Endometrial microvascular endothelial cells (primary cell): ENCODE data around the gene WRNIP1. TPM values are rescaled to one million over a fixed set of nuclear protein-coding genes. Genes with fewer than 3 reads are reported as not detected.
"Not testable (repeated sequence)": the region's sequence is repeated elsewhere in the genome, so short reads cannot be mapped to it uniquely, and the experiment has no call there.

Experiments
- in situ Hi-C: cut with HindIII; loops from 2 replicates; pipeline ENCODE4 v1.10.0; 2017; ENCODE audit warnings: low sequenced_read_pairs, low pct_unique_long_range_greater_than_20kb; ENCODE audit errors: inconsistent ontology term
- total RNA-seq: library from RNA; depleted of rRNA; stranded (reverse); fragments of >200 nt; gene quantifications from one replicate; pipeline ENCODE4 v1.2.3, GENCODE V29; 2015; ENCODE audit errors: inconsistent ontology term

WRNIP1 gene
- total RNA-seq, 1 donor from 2014 or later: 61.1 TPM

DNA sequence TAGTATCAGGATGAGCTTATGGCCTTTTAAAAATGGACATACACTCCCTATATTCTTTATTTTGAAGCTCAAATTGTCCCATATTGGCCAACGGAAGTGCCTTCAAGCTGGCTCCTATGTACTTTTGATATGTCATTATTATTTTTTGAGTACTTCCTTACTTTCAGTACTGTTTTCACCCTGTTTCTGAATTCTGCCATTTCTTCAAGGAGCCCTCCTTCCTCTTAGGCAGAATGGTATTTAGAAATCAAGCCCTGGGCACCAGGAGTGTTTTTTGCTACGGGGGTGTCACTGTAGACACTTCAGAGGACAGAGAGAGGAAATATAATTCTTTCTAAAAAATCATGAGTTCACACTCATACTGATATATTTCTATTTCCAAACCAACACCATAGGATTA is 9.0 kb upstream of the WRNIP1 start:
- in situ Hi-C loops: no loop called here

DNA sequence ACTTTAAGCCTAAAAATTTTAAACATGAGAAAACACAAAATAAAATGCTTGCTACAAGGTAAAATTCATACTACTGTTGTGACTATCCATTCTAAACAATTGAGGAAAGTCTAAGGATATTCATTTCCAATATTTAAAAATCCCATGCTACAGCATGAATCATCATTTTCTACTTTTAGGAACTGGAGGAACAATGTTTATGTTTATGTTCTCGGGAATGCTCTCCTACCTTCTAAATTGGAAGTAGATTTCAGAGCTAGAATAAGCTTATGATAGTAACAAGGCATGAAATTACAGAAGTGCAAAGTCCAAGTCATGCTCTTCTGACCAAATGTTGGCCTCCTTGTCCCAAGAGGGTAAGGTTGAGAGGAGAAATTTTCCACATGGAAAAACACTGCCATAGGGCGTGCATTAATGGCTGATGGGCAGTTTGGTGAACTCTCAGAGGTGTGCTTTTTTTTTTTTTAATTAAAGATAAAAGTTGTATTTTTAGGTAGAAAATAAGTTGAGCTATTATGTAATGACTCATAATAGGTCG is 8.4 kb upstream of the WRNIP1 start:
- in situ Hi-C loops: no loop called here

DNA sequence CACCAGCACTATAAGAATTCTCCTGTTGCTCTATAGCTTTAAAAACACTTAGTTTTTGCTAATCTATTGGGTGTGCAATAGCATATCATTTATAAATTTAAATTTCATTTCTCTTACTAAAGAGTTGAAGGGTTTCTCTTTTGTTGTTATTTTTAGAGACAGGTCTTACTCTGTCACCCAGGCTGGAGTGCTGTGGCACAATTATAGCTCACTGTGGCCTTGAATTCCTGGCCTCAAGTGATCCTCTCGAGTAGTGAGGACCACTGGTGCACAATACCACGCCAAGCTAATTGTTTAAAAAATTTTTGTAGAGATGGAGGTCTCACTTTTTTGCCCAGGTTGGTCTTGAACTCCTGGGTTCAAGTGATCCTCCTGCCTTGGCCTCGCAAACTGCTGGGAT is 6.2 kb upstream of the WRNIP1 start:
- in situ Hi-C loops: no loop called here

GRCh38 chr6:2760882-2761842 is 4.0 kb upstream of the WRNIP1 start:
- in situ Hi-C loops: no loop called here

DNA sequence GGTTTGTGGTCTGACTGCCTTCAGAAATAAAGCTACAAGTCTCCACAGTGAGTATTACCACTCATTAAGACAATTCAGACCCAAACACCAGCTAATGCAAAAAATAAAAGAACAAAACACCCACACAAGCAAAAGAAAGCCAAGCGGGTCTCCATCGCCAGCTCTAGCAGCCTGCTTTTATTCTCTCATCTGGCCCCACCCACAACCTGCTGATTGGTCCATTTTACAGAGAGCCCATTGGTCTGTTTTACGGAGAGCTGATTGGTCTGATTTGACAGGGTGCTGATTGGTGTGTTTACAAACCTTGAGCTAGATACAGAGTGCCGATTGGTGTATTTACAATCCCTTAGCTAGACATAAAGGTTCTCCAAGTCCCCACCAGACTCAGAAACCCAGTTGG is 2.3 kb upstream of the WRNIP1 start:
- in situ Hi-C loops: not testable (repeated sequence)

DNA sequence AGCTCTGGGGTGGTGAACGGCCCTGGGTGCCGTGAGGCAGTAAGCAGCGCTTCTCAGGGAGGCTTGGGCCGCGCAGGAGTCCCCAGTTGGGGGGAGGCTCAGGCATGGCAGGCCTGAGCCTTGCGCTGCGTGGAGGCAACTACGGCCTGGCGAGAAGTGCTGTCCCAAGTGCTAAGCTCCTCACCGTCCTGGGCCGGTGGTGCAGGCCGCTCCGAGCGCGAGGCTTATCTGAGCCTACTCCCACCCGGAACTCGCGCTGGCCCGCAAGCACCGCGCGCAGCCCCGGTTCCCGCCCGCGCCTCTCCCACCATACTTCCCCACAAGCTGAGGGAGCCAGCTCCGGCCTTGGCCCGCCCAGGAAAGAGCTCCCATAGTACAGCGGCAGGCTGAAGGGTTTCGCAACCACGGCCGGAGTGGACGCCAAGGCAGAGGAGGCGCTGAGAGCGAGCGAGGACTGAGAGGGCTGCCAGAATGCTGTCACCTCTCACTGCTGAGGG is 1.8 kb upstream of the WRNIP1 start:
- in situ Hi-C loops: no loop called here

GRCh38 chr6:2763876-2764540 is 1.2 kb upstream of the WRNIP1 start:
- in situ Hi-C loops: no loop called here

DNA sequence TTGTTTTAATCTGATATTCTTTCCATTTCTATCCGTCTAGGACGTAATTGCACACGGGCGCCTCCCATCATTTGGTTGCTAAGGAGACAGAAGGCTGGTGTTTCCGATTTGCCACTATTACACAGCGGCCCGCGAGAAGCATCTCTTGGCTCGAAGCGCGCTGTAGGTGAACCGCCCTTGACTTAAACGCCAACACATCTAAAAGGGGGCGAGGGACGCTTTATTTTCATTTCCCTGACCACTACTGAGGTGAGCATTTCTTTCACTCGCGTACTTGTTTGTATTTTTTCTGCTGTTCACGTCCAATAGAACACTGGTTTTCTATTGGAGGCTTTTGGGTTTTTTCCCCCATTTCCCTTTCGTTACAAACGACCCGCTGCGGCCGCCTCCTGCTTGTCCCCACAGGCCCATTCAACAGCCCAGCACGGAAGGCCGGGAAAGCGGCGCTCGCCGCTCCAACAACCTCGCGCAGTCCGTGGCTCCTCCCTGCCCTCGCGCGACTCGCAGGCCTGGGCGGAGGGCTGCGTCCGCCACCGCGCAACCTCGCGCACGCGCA is 505 bp upstream of the WRNIP1 start:
- in situ Hi-C loops: no loop called here

- in situ Hi-C loops: no loop called here
These were observed 938 bp downstream of the WRNIP1 start for GRCh38 chr6:2765896-2766766.

DNA sequence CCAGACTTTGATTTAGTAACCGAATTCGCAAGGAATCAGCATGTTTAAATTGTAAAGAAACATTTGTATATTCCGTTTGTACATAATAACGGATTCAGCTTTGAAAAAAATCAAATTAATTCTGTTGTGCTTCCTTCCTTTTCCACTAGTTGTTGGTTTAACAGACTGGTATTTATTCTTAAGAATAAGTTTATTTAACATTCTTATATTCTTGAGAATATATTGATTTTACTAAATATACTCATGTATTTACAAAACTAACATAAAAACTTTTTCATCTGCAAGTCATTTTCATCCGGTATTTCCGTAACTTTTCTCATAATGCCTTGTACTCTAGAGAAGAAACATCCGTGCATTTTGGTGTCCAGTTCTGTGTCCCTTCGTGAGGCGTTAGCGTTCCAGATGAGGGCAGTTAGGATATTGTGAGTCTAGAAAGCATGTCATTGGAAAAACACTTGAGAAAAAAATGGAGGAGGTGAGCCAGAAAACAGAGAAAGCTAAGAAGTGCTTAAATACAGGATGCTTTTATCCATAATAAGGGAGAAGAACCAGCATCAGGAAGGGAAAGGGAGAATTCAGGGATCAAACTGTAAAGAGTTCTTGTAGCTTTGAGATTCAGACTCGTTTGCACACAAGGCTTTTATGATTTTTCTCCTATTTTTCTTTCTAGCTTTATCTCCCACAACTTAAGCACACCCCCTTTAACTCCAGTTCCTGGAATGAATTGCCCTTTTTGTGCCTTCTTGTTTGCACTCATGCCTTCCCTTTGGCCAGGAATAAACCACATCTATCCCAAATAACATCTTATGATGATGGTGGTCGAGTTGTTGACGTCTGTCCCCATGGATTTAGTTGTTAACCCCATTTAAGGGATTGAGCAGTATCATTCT is 1.8 kb downstream of the WRNIP1 start:
- in situ Hi-C loops: no loop called here

DNA sequence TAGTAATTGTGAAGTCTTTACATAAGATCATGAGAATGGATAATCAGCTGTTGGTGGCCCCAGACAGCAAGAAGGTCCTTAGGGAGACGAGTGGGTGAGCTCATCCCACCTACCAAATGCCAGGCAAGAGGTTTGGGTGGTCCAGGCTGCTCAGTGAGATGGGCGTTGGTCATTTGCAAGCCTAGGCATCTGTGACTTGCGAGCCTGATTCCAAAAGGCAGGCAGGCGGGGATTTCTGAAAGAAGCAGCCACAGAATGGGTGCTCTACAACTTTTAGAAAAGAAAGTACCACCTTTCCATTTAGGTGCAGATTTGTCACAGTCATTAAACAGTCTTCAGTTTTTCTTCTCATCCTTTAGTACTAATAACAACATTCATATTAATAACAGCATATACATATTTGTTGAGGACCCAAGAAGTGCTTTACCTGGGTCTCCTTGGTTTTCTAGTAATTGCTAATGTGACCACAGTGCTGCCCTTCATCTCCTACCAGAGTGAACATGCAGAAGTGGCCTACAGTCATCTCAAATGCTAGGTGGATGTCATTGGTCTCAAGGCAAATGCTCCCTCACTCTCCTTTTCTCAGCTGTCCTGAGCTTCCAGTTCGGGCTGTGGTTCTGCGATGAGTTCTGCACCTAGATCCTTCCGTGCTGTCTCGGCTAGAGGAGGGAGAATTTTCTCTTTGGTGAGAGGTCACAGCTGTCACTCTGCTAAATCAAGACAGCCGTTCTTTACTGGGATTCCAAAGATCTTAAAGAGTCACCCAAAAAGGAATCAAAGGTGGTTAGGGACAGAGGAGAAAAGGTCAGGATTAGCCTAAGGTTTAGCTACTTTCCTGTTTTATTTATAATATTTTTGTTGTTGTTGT is 2.7 kb downstream of the WRNIP1 start:
- in situ Hi-C loops: no loop called here

- in situ Hi-C loops: no loop called here
These were observed 3.5 kb downstream of the WRNIP1 start for GRCh38 chr6:2768696-2769095.

DNA sequence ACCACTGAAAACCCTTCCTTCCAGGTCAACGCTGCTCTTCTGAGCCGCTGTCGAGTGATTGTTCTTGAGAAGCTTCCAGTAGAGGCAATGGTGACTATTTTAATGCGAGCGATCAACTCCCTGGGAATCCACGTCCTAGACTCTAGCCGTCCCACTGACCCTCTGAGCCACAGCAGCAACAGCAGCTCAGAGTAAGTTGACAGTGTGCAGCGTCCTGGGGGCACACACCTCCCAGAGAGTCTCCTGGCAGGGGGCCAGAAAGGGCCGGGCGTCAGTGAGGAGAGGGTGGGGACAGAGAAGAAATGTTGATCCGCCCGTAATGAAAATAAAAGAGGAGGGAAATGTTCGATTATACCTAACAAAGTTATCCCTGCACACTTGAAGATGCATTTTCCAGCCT is 5.0 kb downstream of the WRNIP1 start:
- in situ Hi-C loops: no loop called here

GRCh38 chr6:2771079-2771478 is 5.9 kb downstream of the WRNIP1 start:
- in situ Hi-C loops: no loop called here

DNA sequence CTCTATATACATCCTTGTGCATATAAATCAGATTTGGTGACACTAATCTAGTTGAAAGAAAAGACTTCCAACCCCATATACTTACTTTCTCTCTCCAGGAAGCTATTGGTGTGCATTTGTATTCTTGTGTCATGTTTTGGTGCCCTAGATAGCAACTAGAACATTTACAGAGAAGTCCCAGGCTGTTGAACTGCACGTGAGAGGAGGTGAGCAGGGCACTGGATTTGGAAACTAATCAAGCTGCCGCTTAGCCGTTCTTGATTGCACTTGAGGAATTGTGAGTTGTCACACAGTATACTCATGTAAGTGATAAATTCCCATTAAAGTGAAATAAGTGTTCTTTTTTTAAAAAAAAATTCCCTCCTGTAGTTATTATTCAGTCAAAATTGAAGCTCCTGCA is 7.6 kb downstream of the WRNIP1 start:
- in situ Hi-C loops: no loop called here

GRCh38 chr6:2773449-2773848 is 8.3 kb downstream of the WRNIP1 start:
- in situ Hi-C loops: no loop called here

- in situ Hi-C loops: no loop called here
These were observed 9.8 kb downstream of the WRNIP1 start for GRCh38 chr6:2775003-2775402.
